HG03460 (cell line): ENCODE measurements around the gene GHRHR.

ENCODE experiments used
- ATAC-seq: cut with Tn5 transposase; IDR thresholded peaks from one replicate; pipeline ENCODE4 v1.9.1; 2021; ENCODE audit not compliant: unreplicated experiment

The GHRHR gene

DNA sequence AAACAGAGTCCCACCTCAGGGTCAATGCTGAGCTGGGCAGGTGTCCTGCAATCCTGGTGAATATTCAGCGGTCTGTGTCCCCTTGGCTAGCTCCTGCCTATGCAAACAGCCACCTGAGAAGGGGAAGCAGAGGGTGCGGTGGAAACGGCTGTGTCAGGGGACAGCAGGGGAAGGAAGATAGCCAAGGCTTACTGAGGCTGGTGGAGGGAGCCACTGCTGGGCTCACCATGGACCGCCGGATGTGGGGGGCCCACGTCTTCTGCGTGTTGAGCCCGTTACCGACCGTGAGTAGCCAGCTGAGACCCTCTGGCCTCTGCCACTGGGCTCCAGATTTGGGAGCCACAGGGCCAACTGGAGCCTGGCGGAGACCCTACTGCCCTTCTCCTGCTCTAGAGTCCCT, at the start of gene GHRHR:
Gene GHRHR (plus strand): TSS at position 112 of the 400 bp plus-strand sequence. CDS start 116 bp downstream, at position 228.
- no peak for ATAC-seq

DNA sequence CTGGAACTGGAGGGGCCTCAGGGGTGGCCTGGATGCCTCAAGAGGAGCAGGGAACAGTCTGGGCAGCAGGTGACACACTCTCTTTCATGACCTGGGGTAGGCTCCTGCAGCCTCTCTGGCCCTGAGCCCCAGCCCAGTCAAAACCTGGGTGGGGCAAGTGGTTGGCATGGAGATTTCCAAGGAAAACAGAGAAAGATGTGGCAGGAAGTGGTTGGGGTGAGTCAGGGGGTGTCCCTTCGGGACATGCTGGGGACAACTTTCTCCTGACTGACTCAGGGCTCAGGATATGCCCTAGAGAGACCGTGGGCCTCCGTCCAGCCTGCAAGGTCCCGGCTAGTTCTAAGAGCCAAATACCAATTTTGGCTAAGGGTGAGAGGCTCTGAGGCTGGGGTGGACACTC, 49.2 kb upstream of the GHRHR start:
- ATAC-seq: no peak

DNA sequence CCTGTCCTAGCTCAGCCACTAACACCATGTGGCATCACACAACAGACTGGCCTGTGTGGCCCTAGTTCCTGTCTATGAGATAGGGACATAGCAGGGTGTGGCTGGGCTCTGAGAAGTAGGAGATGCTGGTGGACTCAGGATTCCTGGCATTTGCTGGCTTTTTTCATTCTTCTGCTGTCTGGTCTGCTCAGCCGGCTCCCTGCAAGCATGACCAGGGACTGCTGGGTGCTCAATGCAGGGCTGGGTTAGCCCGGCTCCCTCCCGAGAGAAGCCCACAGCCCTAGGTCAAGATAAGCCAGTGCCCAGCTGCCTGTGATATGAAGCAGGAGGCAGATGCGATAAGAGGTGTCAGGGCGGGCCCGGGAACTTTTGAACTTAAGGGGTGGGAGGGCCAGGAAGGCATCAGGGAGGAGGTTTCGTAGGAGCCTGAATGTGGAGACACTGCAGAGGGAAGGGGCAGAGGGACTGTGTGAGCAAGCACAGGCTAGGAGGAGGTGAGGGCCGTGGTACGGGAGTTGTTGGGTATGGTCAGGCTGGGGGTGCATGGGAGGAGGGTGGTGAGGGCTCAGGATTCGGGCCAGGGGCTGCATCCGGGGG, 48.6 kb upstream of the GHRHR start:
- no peak for ATAC-seq

- no peak for ATAC-seq
Observed at GRCh38 chr7:30915751-30916150, 48.0 kb upstream of the GHRHR start.

- ATAC-seq: no peak
Observed at GRCh38 chr7:30916255-30916654, 47.5 kb upstream of the GHRHR start.

GRCh38 chr7:30916767-30917166, 47.0 kb upstream of the GHRHR start:
- ATAC-seq: no peak

DNA sequence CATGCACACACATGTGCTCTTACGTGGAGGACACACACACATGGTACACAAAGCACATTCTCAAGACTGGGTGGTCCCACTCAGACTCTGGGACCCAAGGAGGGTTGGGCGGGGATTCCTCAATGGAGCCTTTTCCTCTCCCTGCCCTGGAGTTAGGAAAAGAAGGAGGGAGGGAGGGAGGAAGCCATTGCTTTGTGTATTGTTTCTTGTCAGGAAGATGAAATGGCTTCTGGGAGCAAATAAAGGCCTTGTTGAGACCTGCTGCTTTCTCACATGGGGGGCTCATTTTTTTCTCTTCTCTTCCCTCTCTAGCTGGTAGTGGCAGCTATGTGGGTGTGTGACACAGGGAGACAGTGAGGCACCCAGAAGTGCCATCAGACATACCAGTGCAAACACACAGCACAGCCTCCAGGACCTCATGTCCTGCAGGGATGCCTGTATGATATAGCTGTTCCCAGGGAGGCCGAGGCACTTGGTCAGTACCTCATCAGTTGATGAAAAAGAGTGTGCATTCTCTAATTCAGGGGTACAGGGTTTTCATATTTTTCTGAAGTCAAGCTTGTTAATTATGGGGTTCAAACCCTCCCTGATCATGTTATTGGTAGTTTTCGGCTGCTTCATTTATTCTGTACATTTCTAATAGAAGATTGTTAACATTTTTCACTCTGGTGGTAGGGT, 46.4 kb upstream of the GHRHR start:
- no peak for ATAC-seq

DNA sequence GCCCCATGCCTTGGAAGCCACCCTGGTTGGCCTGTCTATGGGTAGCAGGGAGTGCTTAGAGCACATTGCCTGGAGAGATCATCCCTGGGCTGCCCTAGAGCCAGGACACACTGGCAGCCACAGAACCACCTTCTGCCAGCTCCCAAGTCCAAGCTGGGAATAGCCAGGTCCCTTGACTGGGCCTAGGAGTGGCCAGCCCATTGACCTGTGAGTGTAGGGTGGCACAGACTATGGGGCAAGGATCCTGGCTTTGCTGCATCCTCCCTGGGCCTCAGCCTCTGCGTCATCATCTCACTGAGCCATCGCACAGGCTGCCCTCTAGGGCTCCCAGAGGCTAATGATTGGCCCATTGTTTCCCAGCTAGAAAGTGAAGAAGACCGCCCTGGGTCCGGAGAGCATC, 45.1 kb upstream of the GHRHR start:
- ATAC-seq: no peak

DNA sequence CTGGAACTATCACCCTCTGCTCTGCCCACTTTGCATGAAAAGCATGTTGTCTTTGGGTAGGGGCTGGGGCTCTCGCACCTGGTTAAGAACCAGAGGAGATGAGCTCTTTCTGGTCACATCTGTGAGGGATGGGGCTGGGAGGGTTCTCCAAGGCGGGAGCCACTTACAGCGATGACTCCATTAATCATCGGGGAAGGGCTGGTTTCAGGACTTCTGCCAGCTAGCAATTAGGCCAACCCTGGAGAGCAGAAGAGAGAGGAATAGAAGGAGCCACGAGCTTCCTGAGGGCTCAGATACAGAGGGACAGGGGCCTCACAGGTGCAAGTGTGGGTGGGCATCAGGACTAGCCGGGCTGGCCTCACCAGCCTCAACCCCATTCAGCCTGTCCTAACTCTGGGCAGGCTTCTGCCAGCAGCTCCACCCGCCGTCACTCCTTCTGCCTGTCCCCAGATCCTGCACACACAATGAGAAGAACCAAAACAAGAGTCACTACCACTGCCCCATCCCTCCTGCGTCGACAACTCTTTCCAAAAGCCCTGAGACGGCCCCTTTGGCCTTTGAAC, 43.7 kb upstream of the GHRHR start:
- ATAC-seq: no peak

GRCh38 chr7:30920584-30921539, 42.9 kb upstream of the GHRHR start:
- no peak for ATAC-seq

DNA sequence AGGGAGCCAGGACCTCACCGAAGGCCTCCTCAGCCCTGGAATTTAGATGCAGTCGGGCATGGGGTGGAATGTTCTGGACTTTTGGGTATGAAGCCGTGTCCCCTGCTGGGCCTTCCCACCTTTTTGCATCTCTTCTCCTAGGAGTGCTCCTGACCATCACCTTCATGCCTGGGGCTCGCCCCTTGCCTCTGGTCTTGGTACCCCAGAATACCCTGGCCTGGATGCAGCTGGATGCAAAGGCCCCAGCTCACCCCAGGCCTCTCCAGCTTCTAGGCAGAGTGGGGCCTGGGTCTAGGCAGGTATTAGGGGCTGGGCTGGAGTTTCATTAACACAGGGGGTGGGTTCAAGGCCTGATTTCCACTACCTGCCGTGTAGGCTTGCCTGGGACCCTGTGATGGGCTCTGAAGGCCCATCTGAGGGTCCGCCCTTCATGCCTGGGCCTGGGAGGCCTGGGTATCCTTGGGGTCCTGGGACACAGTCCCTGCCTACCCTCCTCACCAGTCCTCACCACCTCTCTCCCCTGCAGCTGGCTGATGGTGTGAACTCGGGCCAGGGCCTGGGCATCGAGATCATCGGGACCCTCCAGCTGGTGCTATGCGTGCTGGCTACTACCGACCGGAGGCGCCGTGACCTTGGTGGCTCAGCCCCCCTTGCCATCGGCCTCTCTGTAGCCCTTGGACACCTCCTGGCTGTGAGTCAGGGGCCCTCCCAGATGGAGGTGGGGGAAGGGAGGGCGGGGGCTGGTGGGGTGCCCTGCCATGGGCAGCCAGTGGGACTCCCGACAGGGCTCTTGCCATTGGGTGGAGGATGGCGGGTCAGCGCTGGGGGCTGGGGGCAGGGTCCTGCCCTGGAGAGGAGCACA, 42.0 kb upstream of the GHRHR start:
- no peak for ATAC-seq

- ATAC-seq: no peak
Observed at GRCh38 chr7:30922596-30922995, 41.2 kb upstream of the GHRHR start.

DNA sequence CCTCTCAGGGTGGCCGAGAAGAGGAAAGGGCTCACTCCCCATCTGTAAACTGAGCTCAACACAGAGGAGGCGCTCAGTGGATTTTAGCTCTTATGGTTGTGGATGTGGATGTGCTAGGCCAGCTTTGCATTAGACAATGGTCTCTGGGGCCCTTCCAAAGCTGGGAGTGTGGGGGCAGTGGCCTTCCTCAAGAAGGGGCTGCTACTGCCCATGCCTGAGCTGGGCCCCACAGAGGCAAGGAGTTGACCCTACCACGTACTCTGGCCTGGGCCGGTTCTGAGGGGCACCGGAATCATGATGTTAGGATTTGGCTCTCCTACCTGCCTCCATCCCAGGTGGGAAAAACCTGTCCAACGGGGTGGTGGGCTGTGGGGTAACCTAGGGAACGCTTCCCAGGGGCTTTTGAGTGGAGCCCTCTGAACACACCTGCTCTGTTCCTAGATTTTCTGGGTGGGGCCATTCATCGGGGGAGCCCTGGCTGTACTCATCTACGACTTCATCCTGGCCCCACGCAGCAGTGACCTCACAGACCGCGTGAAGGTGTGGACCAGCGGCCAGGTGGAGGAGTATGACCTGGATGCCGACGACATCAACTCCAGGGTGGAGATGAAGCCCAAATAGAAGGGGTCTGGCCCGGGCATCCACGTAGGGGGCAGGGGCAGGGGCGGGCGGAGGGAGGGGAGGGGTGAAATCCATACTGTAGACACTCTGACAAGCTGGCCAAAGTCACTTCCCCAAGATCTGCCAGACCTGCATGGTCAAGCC, 40.6 kb upstream of the GHRHR start:
- ATAC-seq: no peak

- no peak for ATAC-seq
Observed at GRCh38 chr7:30923774-30924413, 39.9 kb upstream of the GHRHR start.

GRCh38 chr7:30924624-30925023, 39.1 kb upstream of the GHRHR start:
- no peak for ATAC-seq

DNA sequence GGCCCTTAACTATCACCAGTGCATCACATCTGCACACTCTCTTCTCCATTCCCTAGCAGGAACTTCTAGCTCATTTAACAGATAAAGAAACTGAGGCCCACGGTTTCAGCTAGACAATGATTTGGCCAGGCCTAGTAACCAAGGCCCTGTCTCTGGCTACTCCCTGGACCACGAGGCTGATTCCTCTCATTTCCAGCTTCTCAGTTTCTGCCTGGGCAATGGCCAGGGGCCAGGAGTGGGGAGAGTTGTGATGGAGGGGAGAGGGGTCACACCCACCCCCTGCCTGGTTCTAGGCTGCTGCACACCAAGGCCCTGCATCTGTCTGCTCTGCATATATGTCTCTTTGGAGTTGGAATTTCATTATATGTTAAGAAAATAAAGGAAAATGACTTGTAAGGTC, 38.6 kb upstream of the GHRHR start:
- no peak for ATAC-seq

- ATAC-seq: no peak
Observed at GRCh38 chr7:30925913-30926312, 37.8 kb upstream of the GHRHR start.

- no peak for ATAC-seq
Observed at GRCh38 chr7:30926313-30926712, 37.4 kb upstream of the GHRHR start.

DNA sequence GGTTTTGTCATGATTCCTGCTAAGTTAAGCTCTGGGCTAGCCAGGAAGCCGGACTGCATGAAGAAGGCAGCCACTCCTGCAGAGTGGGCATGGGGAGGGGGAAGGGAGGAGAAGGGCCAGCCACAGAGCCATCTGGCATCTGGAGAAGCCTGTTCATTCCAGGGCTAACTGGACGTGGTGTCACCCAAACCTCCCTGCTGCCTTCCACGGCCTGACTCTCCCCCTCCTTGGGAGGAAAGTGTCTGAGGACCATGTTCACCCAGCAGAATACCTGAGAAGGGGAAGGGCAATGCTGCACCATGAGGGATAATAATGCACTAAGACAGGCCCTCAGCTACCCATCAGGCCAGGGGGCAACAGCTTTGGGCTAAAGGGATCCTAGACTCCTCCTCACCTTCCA, 36.7 kb upstream of the GHRHR start:
- no peak for ATAC-seq
